Measurements from ENCODE around the gene ABCC10.

Gene ABCC10

DNA sequence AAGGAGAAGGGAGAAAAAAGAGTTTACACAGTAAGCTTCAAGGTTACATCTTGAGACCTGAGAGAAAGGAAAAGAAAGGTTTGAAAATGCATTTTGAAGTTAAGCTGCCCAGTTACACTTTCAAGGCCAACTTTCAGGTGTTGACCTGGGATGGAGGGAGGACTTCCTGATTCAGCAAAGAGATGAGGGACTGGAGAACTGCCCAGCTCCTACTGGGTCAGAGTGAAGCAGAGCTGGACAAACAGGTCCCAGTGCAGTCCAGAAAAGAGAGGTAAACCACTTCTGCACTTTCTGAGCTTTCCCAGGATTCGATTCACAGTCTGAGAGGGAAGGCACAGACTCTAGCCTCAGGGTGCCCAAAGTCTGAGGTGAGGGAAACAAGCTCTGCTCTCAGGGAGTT lies 44.1 kb downstream of the ABCC10 start:
- DNase-seq (ENCODE audit: low read depth) = no peak

DNA sequence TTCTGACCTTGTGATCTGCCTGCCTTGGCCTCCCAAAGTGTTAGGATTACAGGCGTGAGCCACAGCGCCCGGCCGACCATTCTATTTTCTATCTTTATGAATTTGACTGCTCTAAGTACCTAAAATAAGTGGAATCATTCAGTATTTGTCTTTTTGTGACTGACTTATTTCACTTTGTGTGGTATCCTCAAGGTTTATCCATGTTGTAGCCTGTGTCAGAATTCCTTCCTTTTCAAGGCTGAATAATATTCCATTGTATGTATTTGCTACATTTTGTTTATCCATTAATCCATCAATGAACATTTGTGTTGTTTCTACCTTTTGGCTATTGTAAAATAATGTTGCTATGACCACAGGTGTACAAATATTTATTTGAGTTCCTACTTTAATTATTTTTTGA lies 45.2 kb downstream of the ABCC10 start:
- no peak for DNase-seq (ENCODE audit: low read depth)

DNA sequence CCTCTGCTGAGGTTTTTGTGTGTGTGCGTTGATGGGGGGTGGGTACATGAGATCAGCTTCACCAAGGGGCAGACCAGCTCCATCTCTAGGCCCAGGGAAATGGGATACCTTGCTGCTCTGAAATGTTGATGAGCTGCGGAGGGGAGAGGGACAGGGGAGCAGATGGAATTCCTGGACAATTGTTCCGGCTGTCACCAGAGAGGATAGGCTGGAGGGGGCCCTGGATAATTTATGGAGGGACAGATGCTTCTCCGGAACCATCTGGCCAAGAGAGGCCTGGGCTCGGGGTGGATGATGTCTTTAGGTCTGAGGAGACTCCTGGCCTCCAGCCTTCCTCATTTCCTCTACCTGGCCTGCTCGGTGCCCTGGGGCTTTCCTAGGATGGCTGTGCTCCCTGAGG lies 48.2 kb downstream of the ABCC10 start:
- no peak for DNase-seq (ENCODE audit: low read depth)

DNA sequence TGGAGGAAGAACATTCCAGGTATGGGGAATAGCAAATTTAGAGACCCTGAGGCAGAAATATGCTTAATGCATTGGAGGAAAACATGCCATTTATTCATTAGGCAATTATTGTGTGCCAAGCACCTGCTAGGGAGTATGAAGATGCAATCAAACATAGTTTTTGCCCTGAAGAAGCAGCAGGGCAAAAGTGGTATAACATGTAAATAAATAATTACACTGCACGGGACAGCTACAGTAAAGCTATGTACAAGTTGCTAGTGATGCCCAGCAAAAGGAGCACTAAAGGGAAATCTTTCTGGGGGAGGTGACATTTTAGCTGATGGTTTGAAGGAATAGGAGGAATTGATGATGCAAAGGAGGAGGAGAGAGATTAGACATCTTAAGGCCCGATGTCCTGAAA lies 49.4 kb downstream of the ABCC10 start:
- DNase-seq (ENCODE audit: low read depth) = no peak

DNA sequence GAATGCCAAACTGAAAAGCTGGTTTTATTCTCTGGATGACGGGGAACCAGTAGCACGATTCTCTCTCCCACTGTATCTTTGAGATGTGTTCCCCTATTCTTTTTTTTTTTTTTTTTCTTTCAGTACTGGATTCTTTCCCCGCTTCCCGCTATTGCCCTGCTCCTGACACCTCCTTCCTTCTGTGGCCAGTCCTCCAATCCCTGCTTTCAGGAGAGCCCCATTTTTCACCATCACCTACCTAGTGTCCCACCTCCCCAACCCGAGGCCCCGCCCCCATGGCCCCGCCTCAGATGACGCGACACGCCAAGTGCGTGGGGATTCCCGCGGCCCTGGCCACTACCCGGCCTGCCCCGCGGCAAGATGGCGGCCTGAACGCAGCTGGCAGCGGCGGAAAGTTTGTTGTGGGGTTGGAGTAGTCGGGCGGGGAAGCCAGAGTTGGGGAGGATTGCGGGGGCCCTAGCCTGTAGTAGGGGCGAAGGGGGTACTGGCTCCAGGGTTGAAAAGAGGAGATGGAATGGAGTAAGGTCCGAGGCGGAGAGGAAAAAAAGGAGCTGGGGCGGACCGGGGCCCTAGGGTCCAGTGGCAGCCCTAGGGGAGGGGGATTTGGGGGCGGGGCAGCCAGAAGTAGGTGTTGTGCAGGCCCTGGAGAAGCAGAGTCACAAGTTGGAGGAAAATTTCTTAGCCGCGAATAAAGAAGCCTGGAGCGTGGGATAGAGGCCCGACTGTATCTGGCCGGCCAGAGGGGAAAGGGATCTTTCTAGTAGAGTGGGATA lies 50.1 kb downstream of the ABCC10 start, which contains the start of gene TJAP1:
TSS of gene TJAP1 (plus strand) at position 336 of the 773 bp plus-strand sequence. CDS start 21,432 bp downstream, outside the sequence.
- DNase-seq (ENCODE audit: low read depth) = peak; percentile 83

DNA sequence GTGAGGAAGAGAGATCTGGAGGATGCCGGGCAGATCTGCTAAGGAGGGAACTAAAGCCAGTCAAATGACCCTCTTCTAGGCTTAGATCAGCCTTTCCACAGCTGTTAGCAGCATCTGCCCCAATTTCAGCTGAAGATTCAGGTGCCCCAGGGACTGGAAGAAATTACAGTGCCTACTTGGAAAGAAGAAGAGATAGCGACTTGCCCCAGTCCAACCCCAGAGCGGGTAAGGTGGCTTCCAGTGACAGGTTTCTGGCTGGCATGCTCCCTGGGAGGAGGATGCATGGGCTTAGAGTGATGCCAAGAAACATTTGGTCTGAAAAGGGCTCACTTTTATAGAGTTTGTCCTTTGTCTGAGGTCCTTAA lies 50.6 kb downstream of the ABCC10 start:
- no peak for DNase-seq (ENCODE audit: low read depth)

DNA sequence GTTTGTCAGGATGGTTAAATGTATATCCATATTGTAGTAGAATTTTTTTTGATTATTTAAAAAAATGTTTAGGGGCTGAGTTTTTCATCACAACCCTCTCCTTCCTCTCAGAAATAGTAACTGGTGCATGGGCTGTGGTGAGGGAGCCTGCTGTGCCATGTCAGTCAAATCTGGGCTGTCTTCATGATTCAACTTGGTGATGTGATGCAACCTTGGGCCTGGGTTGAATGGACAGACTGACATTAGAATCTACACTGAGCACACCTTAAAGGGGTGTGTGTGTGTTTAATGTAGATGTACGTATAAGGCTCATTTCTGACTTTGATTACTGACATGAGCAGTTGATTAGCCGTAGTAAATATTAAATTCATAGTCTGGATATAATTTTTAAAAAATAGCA lies 53.7 kb downstream of the ABCC10 start:
- no peak for DNase-seq (ENCODE audit: low read depth)

DNA sequence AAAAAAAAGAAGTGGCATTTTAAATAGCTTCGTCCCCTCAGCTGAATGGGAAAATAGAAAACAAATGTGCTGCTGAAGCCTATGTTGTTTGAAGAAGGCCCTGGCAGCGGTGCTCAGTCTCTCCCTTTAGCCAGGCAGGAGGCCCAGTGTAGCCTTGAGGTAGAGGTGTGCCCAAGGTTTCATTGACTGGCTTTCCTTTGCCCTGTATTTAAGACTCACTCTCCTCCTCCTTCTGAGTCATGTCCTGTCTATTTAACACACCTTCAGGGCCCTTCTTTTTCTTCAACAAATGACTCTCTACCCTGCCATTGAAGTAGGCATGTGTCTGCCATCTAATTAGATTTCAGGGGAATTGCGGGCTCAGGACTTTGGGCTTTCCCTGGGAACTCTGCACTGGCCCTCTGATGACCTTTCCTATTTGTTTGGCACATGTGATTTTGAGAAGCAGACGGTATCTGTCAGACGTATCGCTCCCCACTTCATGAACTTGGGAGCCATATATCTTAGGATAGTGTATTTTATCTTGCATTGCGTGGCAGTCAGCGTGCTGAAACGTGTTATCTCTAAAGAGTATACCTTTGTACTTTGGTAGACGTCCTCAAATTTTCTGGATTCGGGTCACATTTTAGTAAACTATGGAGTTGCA lies 54.4 kb downstream of the ABCC10 start:
- no peak for DNase-seq (ENCODE audit: low read depth)

DNA sequence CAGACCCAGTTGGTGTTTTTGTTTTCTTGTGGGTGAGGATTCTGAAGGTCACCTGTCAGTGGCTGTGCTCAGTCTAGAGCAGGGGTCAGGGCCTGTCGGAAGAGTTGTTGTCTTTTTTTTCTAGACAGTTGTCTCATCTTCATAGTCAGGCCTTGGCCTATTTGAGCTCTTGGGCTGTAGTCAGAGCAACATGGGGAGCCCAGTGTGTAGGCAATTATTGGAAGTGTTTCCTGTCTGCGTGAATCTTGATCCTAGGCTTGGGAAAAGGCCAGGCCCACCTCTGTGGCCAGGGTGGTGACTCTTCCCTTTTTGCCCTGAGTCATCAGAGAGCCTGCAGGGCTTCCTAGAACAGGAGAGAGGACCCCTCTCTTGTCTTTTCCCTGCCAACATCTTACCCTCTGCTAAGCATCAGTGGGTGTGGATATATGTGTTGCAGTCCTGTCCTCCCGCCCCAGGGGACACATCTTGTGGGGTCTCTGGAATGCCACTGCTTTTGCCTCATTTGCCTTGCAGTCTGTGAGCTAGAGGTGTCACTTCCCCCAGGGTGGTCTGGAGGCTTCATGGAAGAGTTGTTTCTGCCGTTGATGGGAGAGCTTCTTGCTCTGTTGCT lies 61.4 kb downstream of the ABCC10 start:
- DNase-seq (ENCODE audit: low read depth) = peak; percentile 59

DNA sequence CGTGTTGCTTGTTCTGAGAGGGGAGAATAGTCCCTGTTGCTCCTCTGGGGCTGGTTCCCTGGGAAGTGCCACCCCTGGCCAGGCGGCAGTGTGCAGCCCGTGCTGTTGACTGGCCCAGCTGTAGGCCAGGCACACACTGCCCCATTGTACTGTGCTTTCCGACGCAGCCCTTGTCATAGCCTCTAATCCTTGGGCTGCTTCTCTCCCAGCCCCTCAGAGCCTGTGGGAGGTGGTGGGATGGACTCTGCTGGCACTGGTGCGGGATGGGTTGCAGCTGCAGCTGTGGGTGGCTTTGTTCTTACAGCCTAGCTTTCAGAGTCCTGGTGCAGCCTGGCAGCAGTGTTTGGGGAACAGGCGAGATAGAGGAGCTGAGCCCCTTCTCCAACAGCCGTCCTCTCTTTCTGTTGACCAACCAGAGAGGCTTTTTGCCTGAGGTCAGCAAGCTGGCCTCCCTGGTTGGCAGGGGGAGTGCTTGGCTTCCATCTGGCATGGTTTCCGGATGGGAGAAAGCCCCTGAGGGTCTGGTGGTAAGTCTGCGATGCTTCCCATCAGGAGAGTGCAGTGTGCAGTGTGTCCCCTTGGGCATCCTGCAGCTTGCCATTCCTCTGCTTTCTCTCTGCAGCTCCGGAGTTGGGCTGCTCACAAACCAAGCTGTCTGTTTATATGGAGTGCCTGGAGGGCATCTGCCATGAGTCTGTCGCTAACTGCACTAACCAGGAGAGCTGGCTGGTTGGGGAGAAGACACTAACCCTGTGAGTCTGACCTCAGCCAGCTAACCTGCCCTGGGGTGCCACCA lies 62.1 kb downstream of the ABCC10 start:
- no peak for DNase-seq (ENCODE audit: low read depth)

DNA sequence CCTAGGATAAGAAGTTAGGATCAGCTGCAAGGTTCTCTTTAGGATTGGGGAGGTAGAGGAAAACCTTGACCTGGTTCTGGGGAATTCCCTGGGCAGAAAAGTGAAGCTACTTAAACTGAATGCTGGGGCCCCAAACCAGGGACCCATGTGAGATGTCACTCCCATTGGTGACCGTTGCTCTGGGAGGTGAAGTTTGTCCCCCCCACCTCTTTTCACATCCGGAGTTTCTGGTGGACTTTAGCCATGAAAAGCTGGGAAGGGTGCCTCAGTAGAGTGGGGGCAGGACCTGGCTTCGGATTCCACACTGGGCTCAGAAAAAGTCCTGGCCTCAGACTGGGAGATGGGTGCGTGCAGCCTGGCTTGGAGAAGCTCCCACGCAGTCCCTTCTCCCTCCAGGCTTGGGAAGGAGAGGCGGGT lies 63.2 kb downstream of the ABCC10 start:
- DNase-seq (ENCODE audit: low read depth) = no peak

DNA sequence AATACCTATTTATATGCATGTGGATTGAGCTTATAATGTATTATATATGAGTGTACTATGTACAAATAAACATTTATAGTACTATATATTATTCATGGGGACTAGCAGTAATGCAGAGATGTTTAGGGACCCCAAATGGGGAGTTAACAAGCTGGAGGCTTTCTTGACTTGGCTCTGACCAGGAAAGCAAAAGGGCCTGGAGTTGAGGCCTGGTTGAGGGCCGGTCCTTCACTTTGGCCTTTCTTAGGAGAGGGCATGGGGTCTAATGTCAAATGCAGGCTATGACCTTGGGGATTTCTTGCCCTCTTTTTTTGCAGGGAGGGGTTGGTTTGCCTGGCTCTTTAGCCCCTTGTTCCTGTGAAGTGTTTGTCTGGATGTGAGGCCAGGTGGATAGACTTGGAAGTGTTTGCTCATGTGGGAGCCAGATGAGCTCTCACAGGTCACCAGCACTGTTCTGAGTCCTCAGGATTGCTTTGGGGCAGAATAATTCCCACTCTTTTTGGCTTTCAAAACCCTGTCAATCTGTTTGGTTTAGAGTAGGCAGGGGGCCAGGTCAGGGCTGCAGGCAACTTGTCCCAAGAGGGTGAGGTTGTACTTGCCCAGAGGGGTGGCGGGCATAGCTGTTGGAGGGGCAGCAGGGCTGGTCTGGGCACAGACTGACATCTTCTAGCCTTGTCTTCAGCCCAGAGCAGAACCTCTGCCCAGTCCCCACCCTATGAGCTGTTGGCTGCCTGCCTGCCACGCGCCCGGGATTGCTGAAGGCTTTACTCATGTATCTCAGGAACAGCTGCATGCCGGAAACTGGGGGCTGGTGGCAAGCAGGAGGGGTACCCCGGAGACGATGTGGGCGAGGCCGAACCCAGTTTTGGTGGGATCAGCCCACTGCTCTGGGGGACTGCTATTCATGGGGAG lies 64.7 kb downstream of the ABCC10 start:
- DNase-seq (ENCODE audit: low read depth) = peak; percentile 86

DNA sequence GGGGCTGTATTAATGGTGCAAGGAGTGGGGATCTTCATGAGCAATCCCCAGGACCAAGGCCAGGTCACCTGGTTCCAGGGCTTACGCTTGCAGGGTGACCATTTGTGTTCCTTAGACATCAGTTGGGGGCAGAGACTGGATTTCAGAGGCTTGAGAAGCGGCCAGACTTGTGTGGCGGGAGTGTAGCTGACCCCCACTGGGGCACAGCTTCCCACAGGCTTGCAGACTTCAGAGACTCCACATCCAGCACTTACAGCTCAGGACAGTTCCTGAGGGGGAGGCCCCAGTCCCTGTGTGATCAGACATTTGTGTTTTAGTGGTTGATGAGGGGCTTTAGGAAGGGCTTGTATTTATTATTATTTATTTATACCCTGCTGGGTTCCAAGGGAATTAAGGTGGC lies 65.3 kb downstream of the ABCC10 start:
- DNase-seq (ENCODE audit: low read depth) = peak; percentile 50

DNA sequence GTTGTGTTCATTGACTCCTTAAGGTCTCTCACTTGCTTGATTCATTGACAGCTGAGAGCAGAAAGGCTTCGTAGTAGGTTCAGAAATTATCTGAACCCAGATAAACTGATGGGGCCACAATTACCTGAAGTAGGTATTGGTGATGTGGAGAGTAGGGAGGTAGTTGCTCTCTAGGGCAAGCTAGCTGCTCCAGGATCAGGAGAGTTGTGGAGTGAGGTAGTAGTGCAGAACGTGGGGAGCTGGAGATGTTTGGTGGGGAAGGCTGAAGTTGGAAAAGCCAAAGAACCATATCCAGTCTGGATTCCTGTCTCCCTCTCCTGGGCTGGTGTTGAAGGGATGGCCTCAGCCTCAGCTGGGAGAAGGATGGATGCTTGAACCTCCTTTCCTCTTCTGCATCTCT lies 65.9 kb downstream of the ABCC10 start:
- no peak for DNase-seq (ENCODE audit: low read depth)

DNA sequence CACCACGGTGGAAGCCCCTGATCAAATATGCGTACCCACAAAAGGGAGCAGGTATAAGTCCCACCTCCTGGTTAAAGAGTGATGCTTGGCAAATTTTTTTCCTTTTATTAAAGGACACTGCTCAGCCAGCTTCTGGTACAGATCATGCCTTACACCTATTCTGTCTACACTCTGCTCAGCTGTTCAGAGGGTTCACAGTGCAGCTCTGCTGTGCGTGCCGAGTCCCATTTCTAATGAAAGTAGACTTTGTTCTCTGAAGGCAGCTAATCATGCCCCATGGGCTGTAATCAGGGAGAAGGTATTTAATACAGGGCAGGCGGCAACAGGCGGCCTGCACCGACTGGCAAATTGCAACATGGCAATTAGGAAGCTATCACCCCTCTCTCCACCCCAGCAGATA lies 66.5 kb downstream of the ABCC10 start:
- no peak for DNase-seq (ENCODE audit: low read depth)

DNA sequence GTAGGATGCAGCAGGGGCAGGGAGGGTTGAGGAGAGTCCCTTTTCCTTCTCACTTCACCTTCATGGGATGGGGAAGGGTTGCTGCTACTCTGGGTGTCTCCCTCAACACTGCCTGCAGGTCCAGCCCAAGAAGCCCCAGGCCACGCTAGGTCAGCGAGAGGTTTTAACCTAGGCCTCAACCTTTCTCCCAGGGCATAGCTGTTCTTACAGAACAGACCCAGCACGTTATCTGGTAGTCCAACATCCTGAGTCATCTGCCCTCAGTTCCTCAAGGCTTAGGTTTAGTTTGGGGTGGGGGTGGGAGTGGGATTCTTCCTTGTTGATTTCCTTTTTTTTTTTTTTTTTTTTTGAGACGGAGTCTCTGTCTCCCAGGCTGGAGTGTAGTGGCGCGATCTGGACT lies 67.0 kb downstream of the ABCC10 start:
- no peak for DNase-seq (ENCODE audit: low read depth)

DNA sequence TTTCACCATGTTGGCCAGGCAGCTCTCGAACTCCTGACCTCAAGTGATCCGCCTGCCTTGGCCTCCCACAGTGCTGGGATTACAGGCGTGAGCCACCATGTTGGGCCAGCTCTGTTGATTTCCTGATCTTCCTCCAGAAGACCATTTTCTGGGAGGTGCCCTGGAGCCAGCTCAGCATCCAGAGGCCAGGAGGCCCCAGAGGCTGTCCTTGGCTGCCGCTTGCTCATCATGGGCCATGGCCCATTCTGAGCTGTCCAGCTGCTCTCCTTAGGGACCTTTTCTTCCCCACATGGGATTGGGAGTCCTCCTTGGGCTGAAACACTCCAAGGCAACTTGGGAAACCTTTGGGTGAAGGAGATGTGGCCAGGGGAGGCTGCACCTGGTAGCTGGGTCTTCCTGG lies 67.4 kb downstream of the ABCC10 start:
- no peak for DNase-seq (ENCODE audit: low read depth)

DNA sequence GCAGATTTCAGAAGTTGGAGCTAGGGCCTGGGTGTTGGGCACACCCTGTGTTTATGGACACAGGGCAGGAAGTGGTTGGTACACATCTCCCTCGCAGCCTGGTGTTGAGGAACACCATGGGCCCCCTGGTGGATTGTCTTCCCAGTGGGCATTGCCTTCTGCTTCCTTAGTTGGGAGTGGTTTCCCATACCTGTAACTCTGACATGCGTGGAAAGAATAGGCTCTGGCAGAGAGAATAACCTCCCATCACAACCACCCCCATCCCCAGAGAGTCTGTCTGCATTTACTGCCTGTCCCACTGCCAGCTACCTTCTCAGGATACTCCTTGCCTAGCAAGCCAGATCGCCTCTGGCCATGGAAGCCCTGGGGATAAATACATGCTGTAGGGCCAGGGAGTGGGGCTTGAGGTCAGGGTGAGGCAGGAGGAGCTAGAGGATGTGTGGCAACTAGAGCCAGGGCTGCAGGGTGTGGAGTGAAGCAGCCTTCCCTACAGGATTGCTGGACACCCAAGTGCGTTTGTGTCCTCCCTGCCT lies 68.1 kb downstream of the ABCC10 start:
- DNase-seq (ENCODE audit: low read depth) = peak; percentile 50

DNA sequence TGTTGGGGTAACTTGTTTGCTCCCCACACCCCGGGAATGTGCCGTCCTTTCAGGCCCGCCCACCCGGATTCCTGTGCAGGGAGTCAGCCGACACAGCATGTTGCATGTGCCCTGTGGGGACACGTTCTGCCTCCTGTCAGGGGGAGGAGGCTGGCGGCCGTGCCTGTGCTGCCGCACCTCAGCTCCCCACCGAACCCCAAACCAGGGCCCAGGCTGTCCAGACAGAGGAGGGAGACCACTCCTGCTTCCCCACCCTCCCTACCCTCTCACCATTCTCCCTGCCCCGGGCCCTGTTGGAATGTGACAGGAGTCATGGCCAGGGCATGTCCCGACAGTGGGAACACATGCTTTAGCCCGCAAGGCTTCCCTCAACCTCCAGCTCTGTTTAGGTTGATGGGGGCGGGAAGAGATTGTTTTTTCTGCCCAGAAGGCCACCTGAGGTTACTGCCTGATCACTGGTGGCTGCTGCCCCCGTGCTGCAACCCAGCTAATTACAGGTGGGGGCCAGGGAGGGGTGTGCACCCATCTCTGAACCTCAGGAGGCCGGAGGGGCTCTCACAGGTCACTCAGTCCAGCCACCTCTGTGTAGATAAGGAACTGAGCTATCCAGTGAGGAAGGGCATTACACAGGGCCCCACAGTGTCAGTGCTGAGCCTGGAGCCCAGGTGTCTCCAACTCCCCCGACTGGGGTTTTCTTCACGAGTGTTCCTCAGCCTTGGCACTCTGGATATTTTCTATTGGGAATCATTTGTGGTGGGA lies 69.2 kb downstream of the ABCC10 start:
- peak; percentile 79 for DNase-seq (ENCODE audit: low read depth)

DNA sequence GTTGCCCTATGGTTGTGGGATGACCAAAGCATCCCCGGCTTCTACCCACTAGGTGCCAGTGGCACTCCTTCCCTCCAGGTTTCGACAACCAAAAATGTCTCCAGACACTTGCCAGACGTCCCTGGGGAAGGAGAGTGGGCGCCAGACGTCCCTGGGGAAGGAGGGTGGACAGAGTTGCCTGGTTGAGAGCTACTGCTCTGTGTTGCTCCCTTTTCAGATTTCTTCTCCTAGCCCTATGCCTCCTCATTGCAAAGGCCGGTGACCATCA lies 69.7 kb downstream of the ABCC10 start:
- DNase-seq (ENCODE audit: low read depth) = no peak

DNA sequence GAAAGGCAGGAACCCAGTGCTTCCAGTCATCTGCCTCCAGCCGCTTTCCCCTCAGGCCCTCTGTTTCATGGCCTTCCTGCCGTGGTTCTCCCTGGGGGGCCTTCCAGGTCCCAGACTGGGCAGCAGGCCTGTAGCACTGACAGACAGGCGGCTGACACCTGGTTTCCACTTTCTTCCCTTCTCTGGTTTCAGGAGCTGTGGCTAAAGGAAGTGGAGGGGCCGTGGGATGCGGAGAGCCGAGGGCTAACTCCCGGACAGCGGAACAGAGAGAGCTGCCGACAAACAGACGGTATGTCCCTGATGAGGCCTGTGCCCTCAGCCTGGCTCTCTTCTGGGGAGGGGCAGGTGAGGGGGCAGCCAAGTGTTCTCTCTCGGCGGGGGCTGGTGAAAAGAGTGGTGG lies 70.3 kb downstream of the ABCC10 start:
- no peak for DNase-seq (ENCODE audit: low read depth)
